Stimulated activated CD8-positive, alpha-beta memory T cell treated with anti-CD3 and anti-CD28 coated beads, Interleukin-15, amount 100 ng/mL, for 48 hours (primary cell): ENCODE results near the gene GALNT10.

Source experiments
- DNase-seq, 2 donors: peaks; one replicate each; pipeline ENCODE4 v3.0.0-alpha.2; 2020; ENCODE audit warnings: low read depth in 2 of 2

Gene GALNT10

DNA sequence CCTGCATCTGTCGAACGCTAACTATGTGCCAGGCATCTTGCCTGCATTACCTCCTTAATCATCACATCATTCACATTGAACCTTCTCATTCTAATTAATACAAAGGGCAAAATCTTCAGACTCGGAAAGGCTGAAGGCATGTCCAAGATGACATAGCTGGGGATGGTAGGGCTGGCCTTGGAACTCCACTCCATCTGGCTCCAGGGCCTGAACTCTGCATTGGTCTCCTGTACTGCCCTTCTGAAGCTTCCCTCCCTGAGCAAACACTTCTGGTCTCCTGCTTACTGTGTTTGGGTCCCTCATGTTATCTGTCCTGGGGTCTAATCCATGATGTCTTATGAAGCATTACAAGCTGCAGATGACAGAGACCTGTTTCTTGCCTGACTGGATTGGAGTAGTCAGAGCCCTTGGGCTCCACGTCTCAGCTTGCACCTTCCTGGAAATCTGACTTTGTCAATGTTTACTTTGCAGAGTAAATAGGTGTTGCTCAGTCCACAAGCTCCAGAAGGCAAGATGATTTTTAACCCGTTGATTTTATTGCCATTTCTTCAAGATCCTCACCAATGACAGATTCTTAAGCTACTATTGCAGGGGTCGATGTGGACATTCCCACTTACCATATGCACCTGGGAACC lies 106.1 kb downstream of the GALNT10 start:
- no peak for DNase-seq

DNA sequence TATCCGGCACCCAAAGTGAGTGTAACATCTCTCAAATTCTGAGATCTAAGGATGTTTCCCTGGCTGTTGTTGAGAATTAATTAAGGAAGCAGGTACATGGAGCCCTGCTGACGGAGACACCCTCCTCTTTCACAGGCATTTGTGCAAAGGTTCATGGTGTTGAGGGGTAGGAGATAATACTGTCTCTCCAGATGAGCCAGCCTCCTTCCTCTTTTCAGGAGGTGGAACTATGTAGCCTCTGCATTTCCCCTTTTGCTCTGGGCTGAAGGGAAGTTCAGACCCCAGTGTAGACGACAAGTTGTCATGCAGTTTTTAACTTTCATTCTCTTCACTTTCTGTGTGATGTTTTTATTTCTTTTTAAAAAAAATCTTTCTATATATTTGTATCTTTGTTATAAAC lies 107.5 kb downstream of the GALNT10 start:
- DNase-seq: no peak

DNA sequence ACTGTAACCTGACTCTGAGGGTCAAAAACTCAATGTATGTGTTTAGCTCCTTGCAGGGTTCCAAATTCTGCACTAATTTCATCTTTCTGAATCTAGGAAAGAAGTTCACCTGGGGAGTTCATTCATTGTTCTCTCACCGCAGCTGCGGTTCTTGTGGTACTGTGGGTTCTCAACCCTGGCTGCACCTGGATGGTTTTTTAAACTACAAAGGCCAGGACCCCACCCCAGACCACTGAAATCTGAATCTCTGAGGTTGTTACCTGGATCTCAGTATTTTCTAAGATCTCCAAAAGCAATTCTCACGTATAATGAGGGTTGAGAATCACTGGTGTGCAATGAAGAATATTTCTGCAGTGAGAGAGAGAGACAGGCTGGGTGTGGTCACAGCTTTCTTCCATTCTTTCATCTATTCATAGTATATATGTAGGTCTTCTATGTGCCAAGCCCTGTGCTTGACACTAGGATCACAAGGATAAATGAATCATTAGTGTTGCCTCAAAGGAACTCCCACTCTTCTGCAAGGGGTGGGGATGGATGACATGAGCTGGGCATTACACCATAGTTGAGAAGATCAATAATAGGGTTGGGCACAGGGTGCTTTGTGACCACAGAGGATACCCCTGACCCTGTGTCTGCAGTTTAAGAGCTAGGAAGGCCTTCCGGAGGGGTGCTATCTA lies 109.8 kb downstream of the GALNT10 start:
- DNase-seq: no peak

DNA sequence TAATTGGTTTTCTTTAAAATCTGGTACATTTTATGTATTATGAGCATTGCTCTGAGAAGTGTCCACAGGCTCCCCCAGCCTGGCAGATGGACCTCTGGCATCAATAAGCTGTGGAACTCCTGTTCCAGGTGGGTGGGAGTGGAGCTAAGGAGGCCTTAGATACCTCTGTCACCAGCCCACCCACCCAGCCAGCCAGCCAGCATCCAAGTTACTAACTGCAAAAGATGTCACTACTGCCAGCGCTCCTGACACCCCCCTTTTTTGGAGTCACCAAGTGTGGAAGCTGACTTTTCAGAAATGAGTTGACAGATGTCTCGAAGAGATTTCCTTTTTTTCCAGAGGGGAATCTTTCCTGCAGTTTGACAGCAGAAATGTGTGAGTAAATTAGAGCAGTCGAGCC lies 111.2 kb downstream of the GALNT10 start:
- DNase-seq: no peak

DNA sequence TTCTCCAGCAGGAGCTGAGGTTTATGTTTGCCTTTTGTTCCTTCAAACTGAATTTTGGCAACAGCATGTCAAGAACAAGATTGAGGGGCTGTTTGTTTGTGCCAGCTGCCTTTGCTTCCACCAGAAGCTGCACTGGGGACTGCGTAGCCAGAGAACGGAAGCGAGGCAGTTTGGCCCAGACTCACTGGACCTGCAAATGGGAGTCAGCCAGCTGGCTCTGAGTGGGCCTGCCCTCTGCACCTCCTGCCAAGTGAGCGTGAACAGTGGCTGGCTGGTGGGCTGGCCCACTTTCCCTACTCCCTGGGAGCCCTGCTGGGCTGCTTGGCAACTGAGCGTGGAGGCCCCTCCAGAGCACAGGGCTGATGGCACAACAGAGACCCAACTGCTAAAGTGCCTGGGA lies 111.6 kb downstream of the GALNT10 start:
- no peak for DNase-seq

DNA sequence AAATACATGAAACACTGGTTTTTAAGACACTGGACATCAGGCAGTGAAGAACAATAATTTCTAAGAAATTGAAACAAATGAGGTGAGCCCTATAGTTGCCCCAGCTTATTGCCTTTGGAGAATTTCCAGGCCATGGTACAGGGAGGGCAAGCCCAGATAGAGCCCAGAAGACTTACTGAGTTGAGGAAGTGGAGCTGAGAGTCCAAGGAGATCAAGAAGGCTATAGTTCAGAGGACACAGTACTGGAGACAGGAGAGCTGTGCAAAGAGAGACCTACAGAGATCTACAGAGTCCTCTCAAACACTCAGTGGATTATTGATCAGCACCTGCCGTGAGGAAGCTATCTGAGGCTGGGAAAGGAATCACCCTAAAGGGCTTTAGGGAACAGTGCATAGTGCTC lies 112.6 kb downstream of the GALNT10 start:
- no peak for DNase-seq

DNA sequence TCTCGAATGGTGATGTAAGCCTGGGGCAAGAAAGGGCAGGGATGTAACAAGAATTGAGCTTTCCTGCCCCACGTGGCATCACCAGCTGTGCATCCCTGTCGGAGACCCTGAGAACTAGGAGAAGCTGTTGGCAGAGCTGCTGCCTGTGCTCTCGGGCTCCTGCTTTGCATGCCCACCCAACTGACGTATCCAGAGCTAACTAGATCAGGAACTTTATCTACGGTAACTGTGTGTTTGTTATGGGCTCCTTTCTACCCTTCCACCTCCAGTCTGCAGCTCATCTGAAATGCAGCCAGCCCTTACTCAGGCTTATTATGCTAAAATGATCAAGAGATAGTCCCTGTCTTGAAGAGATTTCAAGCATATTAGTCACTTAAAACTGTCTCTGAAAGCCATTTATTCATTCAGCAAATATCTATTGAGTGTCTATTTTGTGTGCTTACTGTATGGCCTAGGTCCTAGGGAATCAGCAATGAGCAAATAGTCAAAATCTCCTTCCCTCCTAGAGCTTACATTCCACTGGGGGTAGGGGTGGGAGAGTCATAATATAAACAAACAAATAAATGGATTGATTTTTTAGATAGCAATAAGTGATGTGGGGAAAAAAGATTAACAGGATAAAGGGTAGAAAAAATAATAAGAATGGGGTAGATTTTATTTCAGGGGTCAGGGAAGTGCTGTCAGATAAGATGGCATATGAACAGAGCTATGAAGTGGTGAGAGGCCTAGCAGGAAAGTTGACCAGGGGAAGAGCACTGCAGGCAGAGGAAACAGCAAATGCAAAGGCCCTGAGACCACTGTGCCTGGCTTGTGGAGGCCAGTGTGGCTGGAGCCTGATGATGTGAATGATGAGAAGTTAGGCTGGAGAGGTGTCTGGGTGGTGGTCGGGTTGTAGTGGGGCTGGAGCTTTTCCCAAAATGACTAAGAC lies 118.2 kb downstream of the GALNT10 start:
- no peak for DNase-seq

DNA sequence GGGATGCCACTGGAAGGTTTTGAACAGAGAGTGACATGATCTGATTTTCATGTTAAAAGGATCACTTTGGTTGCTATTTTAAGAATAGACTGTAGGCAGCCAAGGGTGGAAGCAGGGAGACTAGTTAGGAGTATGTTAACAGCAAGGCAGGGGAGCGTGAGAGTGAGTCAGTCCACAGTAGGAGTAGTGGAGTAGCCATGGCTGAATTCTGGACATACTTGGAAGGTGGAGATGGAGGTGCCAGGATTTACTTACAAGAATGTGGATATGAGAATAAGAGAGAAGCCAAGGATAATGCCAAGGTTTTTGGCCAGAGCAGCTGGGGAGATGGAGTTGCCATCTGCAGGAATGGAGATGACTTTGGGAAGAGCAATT lies 118.8 kb downstream of the GALNT10 start:
- DNase-seq: no peak

DNA sequence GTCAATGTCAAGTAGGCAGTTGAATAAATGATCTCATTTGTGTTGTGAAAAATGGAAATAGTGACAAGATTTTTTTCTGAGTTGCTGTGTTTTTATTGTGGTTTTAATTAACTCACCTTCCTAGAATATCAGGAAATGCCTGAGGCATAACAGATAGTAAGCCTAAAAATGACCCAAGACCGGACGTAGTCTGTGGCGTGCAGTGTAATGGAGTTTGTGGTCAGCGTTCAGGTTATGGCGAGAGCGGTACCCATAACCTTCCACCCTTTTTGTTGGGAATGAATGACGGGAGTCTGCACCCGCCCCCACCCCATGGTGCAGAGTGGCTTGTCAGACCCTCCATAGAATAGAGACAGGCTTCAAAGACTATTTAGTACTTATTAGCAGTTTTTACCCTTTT lies 119.3 kb downstream of the GALNT10 start:
- peak in 1 of 2 donors; percentile 7 for DNase-seq

DNA sequence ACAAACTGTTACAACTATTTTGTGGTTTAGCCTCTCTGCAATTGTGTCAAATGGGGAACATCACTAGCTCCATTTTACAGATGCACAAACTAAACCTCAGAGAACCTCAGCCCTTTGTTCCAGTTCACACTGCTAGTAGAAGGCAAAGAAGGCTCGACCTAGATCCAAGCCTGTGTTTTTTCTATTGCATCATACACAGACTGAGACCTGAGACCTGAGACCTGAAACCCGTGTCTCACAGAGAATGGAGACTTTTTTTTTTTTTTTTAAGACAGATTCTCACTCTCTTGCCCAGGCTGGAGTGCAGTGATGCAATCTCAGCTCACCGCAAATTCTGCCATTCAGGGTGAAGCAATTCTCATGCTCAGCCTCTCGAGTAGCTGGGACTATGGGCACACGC lies 120.8 kb downstream of the GALNT10 start:
- DNase-seq: no peak

DNA sequence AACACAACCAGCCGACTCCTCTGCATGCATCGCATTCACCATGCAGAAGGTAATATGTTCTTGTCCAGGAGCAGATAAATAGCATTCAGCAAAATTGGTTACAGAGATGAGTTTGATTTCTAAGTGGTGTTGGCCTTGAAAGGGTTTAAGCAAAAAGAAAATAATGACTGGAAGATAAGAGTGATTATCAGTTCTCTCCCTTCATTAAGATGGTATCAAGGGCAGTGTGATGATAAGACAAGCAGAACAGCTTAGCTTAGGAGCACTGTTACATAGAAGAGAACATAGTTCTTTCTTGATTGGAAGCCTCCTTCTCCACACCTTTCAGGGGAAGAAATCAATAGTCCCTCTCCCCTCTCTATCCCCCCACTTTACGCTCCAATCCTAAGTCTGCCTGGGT lies 121.5 kb downstream of the GALNT10 start:
- no peak for DNase-seq

DNA sequence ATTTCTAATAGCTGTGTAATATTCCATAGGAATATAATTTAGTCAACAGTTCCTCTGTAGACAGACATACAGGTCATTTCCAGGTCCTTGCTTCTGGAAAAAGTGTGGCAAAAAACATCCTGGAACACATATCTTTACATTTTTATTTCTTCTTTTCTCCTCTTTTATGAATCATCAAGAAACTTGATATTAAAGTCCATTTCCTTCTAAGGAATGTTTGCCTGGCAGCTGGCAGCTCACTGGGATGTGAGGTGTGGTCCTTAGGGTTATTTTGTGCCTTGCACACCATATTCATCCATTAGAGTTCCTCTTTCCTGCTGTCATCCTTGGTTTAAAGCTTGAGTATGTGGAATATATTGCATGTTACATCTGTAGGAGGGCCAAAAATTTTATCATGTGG lies 122.0 kb downstream of the GALNT10 start:
- DNase-seq: no peak

DNA sequence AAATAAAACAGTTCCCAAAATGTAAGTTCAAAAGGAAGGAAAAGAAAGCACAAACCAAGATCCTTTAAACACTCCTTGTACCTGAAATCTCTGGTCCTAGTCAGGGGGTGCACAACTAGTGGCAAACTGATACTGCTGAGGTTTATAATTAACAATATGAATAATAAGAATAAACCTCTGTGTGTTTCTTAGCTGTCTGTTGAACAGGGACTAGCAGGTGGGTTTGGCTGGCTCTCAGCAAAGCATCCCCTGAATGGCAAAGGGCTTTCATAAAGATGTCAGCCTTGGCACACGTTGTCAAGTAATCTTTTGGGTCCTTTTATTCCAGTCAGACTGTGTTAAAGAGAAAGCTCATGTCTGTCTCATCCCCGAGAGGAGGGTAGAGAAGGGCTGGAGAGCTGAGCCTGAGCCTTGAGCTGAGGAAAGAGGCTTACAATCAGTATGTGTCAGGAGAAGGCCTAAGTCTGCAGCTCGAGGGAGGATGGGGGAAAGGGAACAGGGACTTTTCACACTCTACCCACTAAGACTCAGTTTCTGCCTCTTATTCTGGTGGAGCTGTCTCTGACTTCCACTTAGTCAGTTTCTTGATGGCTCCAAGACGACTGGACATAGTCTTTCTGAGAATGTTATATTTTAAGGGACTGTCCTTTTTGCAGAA lies 123.0 kb downstream of the GALNT10 start:
- no peak for DNase-seq

DNA sequence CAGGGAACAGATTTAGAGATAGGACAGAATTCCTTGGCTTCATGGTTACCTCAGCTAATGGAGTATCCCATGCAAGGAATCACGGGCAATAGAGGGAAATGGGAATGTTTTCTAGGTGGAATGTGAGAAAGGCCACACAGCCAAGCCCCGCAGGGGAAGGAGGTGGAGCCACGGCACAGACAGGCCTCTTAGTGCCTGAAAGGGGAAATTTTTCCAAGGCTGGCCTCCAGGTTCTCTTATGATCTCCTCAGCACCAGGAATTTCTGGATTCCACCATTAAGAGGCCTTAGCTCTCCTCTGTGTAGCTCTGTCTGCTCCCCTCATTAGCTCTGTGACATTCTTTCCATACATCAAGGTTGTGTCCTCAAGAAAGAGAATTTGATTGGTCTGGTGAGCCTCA lies 124.7 kb downstream of the GALNT10 start:
- no peak for DNase-seq

DNA sequence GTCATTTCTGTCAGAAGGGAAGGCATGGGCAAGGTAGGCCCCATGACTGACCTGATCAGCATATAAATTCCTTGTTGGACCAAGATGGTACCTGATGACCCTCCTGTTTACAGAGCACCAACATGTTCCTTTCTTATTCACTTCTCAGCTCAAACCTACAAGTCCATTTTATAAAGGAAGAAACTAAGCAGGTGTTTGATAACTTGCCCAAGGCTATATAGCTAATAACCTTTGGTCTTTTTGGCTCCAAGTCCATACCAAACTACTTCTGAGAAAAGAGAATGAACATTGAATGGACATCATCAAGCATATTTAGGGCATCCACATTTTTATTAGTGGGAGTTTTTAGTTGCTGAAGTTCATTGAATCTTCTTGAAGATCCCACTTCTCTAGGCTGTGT lies 125.2 kb downstream of the GALNT10 start:
- no peak for DNase-seq

DNA sequence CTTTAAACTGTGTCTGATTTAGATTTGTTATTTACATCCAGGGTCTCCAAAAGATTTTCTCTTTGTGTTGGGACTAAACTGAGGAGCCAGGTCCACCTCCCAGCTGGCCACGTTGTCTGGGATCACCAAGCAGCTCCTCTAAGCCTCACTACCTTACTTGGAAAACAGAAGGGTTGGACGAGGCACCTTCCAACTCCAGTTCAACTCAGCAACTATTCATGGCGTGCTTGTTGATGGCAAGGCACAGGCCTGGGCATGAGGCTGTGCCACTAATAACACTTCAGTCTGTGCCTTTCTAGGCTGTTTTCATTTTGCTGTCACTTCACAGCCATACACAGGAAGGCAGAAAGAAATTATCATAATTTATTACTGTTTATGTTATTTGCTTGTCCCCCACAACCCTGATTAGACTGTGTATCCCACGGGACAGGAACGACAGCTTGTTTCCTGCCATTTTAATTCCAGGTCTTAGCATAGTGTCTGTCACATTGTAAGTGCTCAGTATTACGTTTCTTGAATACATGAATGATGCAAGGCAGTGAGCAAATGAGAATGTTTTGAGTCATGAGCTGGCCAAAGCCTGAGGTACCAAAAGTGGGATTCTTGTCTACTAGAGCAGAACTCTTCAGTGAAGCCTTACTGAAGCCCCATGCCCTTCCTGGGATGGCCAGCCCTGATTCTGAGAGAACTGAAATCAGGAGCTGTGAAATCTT lies 125.8 kb downstream of the GALNT10 start:
- DNase-seq: no peak

DNA sequence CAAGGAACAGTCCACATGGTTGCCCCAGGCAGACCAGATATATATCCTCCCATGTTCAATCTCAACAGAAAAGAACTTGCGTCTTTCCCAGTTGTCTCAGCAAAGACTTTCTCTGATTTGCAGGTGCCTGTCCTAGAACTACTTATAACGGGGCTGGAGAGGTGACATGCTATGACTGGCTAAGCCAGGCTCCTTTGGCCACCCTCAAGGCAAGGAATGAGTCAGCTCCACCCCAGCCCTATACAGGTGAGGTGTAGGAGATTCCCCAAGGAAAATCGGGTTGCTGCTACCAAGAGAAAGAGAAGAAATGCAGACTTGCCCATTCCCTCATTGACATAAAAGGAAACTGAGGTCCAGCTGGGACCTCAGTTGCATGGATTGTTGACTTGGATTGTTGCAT lies 127.4 kb downstream of the GALNT10 start:
- no peak for DNase-seq

DNA sequence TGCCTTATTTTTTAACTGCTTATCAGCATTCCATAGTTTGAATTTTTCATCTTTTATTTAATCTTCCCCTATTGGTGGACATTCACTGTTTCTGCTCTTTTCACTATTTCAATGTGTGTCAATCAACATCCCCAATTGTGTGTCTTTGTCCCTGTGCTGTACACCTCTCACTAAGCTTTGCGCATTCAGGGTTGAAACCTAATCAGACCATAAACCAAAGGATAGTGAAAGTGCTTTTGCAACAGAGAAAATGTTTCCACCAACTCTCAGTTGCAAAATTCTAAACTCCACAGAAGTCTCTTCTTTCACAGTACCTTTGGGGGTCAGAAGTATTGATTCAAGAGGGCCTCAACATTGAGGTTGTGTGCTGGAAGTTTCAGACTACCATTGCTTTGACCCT lies 128.2 kb downstream of the GALNT10 start:
- DNase-seq: no peak

DNA sequence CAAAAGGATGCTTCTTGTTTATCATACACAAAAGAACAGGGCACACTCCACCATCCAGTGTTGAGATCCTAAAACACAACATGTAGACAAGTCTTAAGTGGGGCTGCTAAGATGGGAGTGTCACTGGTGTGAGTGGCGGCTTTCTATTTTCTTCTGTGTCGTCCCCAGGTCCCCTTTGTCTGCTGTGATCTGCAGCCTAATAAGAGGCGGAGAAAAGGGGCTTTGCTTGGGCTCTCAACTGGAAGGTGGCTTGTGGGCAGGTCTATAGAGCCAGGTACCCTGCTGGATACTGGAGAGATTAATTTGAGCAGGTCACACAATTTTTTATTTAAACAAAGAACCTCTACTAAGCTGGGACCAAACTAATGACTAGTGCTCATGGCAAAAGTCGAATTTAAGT lies 129.2 kb downstream of the GALNT10 start:
- DNase-seq: no peak

DNA sequence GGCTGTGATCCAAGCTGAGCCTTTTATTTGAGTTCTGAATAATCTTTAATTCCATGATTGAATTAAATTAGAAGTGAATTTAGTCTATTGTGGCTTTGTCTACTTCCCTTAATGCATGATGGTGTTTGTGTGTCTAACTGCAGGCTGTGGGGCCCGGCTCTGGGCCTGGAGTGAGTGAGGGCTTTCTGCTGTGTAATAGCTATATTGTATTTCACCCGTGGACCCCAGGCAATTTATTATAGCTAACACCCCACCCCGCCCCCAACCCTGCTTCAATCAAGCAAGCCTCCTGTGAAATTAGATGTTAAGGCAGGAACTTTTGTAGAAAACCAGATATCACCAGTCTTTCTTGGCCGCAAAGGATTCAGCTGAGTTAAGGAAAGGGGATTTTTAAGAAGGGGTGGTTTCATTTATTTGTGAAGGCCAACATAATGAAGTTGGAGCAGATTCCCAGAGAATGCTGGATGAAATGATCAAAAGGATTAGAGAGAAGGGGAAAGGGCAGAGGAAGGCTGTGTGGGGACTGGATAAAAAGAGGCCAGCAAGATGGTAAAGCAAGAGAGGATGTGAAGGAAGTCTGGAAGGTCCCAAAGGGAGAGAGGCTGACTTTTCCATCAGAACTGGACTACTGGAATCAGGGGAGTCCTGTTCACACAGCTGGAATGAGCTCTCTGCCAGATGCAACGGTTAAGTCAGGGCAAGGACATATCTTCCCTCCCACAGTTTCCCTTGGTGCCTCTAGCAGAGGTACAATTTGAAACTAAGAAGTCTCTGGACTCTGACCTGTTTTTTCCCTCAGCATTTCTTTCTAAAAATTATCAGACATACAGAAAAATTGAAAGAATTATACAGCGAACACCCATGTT lies 129.9 kb downstream of the GALNT10 start:
- DNase-seq: no peak

DNA sequence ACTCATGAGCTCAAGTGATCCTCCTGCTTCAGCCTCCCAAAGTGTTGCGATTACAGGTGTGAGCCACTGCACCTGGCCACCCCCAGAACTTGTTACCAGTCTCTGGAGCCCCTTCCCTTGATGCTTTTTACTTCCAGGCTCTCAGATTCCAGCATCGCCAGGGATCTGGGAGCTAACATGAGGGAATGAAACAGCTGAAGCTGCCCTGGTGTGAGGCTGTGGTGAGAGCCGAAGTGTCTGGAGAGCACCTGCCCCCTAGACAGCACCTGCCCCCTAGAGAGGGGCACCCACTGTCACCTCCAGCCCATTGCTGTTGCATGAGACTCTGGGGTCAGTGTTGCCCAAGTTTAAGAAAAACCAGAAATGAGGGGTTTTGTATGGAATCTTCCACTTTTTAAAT lies 131.0 kb downstream of the GALNT10 start:
- DNase-seq: no peak
